Esophagus muscularis mucosa (tissue), 4 donors: ENCODE data around the gene ZFAND6. TPM values are rescaled to one million over a fixed set of nuclear protein-coding genes. Genes with fewer than 3 reads are reported as not detected.

Source experiments
- DNase-seq: peaks from one replicate; pipeline ENCODE4 v3.0.0-alpha.2; 2017; ENCODE audit errors: extremely low spot score
- H3K27ac ChIP-seq, 4 donors: fragments of 200-600 bp; sonication (generic); replicated peaks in 1 of 4; 1 replicate in 3 of 4; 2 replicates in 1 of 4; pipeline ENCODE4 v1.5.1; 2016 to 2019; ENCODE audit warnings: mild to moderate bottlenecking in 1 of 4
- H3K27me3 ChIP-seq, 4 donors: fragments of 200-600 bp; sonication (generic); one replicate each; pipeline versions ENCODE4 v1.5.1 to v1.6.0; 2016 to 2019
- H3K36me3 ChIP-seq, 4 donors: fragments of 200-600 bp; sonication (generic); one replicate each; pipeline ENCODE4 v1.5.1; 2016 to 2019
- H3K4me1 ChIP-seq, 4 donors: fragments of 200-600 bp; sonication (generic); one replicate each; pipeline ENCODE4 v1.5.1; 2016 to 2019
- H3K4me3 ChIP-seq, 4 donors: fragments of 200-600 bp; sonication (generic); 1 replicate in 2 of 4; 2 replicates in 2 of 4; pipeline ENCODE4 v1.5.1; 2016 to 2019; ENCODE audit warnings: mild to moderate bottlenecking in 4 of 4, moderate library complexity in 1 of 4
- H3K9me3 ChIP-seq, 4 donors: fragments of 200-600 bp; sonication (generic); 1 replicate in 3 of 4; 2 replicates in 1 of 4; pipeline ENCODE4 v1.5.1; 2016 to 2019
- CTCF ChIP-seq, 3 experiments: fragments of 200-600 bp in 2 of 3; fragments of 450-650 bp in 1 of 3; sonication (generic) in 2 of 3; IDR thresholded peaks; one replicate each; pipeline ENCODE4 v1.5.1; 2017 to 2019; ENCODE audit warnings: antibody characterized with exemption in 3 of 3, mild to moderate bottlenecking in 2 of 3, moderate library complexity in 1 of 3
- EP300 ChIP-seq: sonication (generic); formaldehyde crosslinking; IDR thresholded peaks from one replicate; pipeline ENCODE4 v1.6.1; 2017; ENCODE audit warnings: antibody characterized with exemption
- POLR2A ChIP-seq: fragments of 450-650 bp; IDR thresholded peaks from one replicate; pipeline ENCODE4 v1.6.1; 2017; ENCODE audit warnings: antibody characterized with exemption, moderate library complexity, mild to moderate bottlenecking, low read depth
- POLR2AphosphoS5 ChIP-seq, 2 donors: sonication (generic); formaldehyde crosslinking; IDR thresholded peaks; one replicate each; pipeline ENCODE4 v1.6.1; 2017; ENCODE audit warnings: antibody characterized with exemption in 2 of 2
- WGBS: methylation state at CpG from one replicate; pipeline ENCODE4 v1.1.5; 2018; 5-methylcytosine and 5-hydroxymethylcytosine counted together
- intact Hi-C: fragments of 100-400 bp; cut with DNase I; formaldehyde crosslinking; loops from one replicate; pipeline ENCODE4 v1.15.1; 2023
- total RNA-seq, 4 donors: library from RNA; depleted of rRNA; stranded (reverse); fragments of >200 nt; gene quantifications; one replicate each; pipeline versions ENCODE4 v1.1.0 to v1.2.1, GENCODE V29; 2016

The ZFAND6 gene
- total RNA-seq, 4 donors from 2014 or later: 80.2 to 134 (median 107) TPM

GRCh38 chr15:80127911-80128310, 68.4 kb downstream of the ZFAND6 start:
- H3K4me1 ChIP-seq: no peaks in the 10 kb centered on the region
- H3K4me3 ChIP-seq: no peak overlapping the region
- H3K27me3 ChIP-seq: no peaks in the 10 kb centered on the region
- TF ChIP-seq EP300 (no peak), POLR2AphosphoS5 (IDR thresholded peaks at IDR 0.05) (no peak), POLR2A (no peak), CTCF (IDR thresholded peaks at IDR 0.05) (no peak)
- no peak overlapping the region for H3K27ac ChIP-seq
- H3K9me3 ChIP-seq: no peaks in the 10 kb centered on the region
- intact Hi-C loops: no loop called here
- H3K36me3 ChIP-seq: peaks cover 8 to 70% (median 28%) of the 10 kb centered on the region in 4 donors
- no peak for DNase-seq
- WGBS: 78% methylated on average over 2 of the region's 2 CpGs

- no peak for DNase-seq
- no peak for TF ChIP-seq POLR2A
- no peak for TF ChIP-seq CTCF (IDR thresholded peaks at IDR 0.05)
- no peak for TF ChIP-seq EP300
- TF ChIP-seq POLR2AphosphoS5 (IDR thresholded peaks at IDR 0.05): no peak
- no peaks in the 10 kb centered on the region for H3K27me3 ChIP-seq
- H3K27ac ChIP-seq: no peak overlapping the region
- H3K36me3 ChIP-seq: peaks cover 0 to 60% (median 26%) of the 10 kb centered on the region in 4 donors
- H3K9me3 ChIP-seq: no peaks in the 10 kb centered on the region
- intact Hi-C loops: no loop called here
- peaks cover 0 to 13% (median 5%) of the 10 kb centered on the region in 4 donors for H3K4me1 ChIP-seq
- no peak overlapping the region for H3K4me3 ChIP-seq
- 86% methylated on average over 3 of the region's 3 CpGs for WGBS
Measured at GRCh38 chr15:80132382-80132781, 72.9 kb downstream of the ZFAND6 start.

- Histone ChIP-seq H3K4me3 (no peak overlapping the region), H3K9me3 (no peaks in the 10 kb centered on the region), H3K36me3 (peaks cover 0 to 48% (median 21%) of the 10 kb centered on the region in 4 donors), H3K27me3 (no peaks in the 10 kb centered on the region), H3K27ac (no peak overlapping the region), H3K4me1 (peaks cover 0 to 15% (median 5%) of the 10 kb centered on the region in 4 donors)
- DNase-seq: no peak
- TF ChIP-seq EP300 (no peak), POLR2A (no peak), CTCF (IDR thresholded peaks at IDR 0.05) (no peak), POLR2AphosphoS5 (IDR thresholded peaks at IDR 0.05) (no peak)
- WGBS: 51% methylated on average over 3 of the region's 3 CpGs
- intact Hi-C loops: no loop called here
Measured at GRCh38 chr15:80136854-80137253, 77.4 kb downstream of the ZFAND6 start.

- no peak overlapping the region for H3K4me3 ChIP-seq
- intact Hi-C loops: no loop called here
- H3K4me1 ChIP-seq: peaks cover 0 to 15% (median 5%) of the 10 kb centered on the region in 4 donors
- no peak overlapping the region for H3K27ac ChIP-seq
- peaks cover 0 to 35% (median 12%) of the 10 kb centered on the region in 4 donors for H3K36me3 ChIP-seq
- H3K27me3 ChIP-seq: no peaks in the 10 kb centered on the region
- no peak for TF ChIP-seq POLR2A
- TF ChIP-seq POLR2AphosphoS5 (IDR thresholded peaks at IDR 0.05): no peak
- TF ChIP-seq EP300: no peak
- no peak for TF ChIP-seq CTCF (IDR thresholded peaks at IDR 0.05)
- no peak for DNase-seq
- H3K9me3 ChIP-seq: no peaks in the 10 kb centered on the region
- WGBS: 91% methylated on average over 3 of the region's 3 CpGs
Measured at GRCh38 chr15:80138961-80139360, 79.5 kb downstream of the ZFAND6 start.

GRCh38 chr15:80140909-80141308, 81.4 kb downstream of the ZFAND6 start:
- Histone ChIP-seq H3K36me3 (peaks cover 0 to 16% (median under 1%) of the 10 kb centered on the region in 4 donors), H3K27ac (no peak overlapping the region), H3K4me1 (peaks cover 0 to 15% (median 5%) of the 10 kb centered on the region in 4 donors), H3K4me3 (no peak overlapping the region), H3K9me3 (no peaks in the 10 kb centered on the region), H3K27me3 (no peaks in the 10 kb centered on the region)
- DNase-seq: no peak
- WGBS: 96% methylated on average over 3 of the region's 4 CpGs
- intact Hi-C loops: no loop called here
- TF ChIP-seq POLR2AphosphoS5 (IDR thresholded peaks at IDR 0.05) (no peak), EP300 (no peak), CTCF (IDR thresholded peaks at IDR 0.05) (no peak), POLR2A (no peak)
